Esophagus muscularis mucosa (tissue), 4 donors: ENCODE data around the gene ZNF333. TPM values are rescaled to one million over a fixed set of nuclear protein-coding genes. Genes with fewer than 3 reads are reported as not detected.
"Not testable (repeated sequence)": the region's sequence is repeated elsewhere in the genome, so short reads cannot be mapped to it uniquely, and the experiment has no call there.

Source experiments
- DNase-seq: peaks from one replicate; pipeline ENCODE4 v3.0.0-alpha.2; 2017; ENCODE audit errors: extremely low spot score
- H3K27ac ChIP-seq, 4 donors: fragments of 200-600 bp; sonication (generic); replicated peaks in 1 of 4; 1 replicate in 3 of 4; 2 replicates in 1 of 4; pipeline ENCODE4 v1.5.1; 2016 to 2019; ENCODE audit warnings: mild to moderate bottlenecking in 1 of 4
- H3K27me3 ChIP-seq, 4 donors: fragments of 200-600 bp; sonication (generic); one replicate each; pipeline versions ENCODE4 v1.5.1 to v1.6.0; 2016 to 2019
- H3K36me3 ChIP-seq, 4 donors: fragments of 200-600 bp; sonication (generic); one replicate each; pipeline ENCODE4 v1.5.1; 2016 to 2019
- H3K4me1 ChIP-seq, 4 donors: fragments of 200-600 bp; sonication (generic); one replicate each; pipeline ENCODE4 v1.5.1; 2016 to 2019
- H3K4me3 ChIP-seq, 4 donors: fragments of 200-600 bp; sonication (generic); 1 replicate in 2 of 4; 2 replicates in 2 of 4; pipeline ENCODE4 v1.5.1; 2016 to 2019; ENCODE audit warnings: mild to moderate bottlenecking in 4 of 4, moderate library complexity in 1 of 4
- H3K9me3 ChIP-seq, 4 donors: fragments of 200-600 bp; sonication (generic); 1 replicate in 3 of 4; 2 replicates in 1 of 4; pipeline ENCODE4 v1.5.1; 2016 to 2019
- EP300 ChIP-seq: sonication (generic); formaldehyde crosslinking; IDR thresholded peaks from one replicate; pipeline ENCODE4 v1.6.1; 2017; ENCODE audit warnings: antibody characterized with exemption
- POLR2A ChIP-seq: fragments of 450-650 bp; IDR thresholded peaks from one replicate; pipeline ENCODE4 v1.6.1; 2017; ENCODE audit warnings: antibody characterized with exemption, moderate library complexity, mild to moderate bottlenecking, low read depth
- POLR2AphosphoS5 ChIP-seq, 2 donors: sonication (generic); formaldehyde crosslinking; IDR thresholded peaks; one replicate each; pipeline ENCODE4 v1.6.1; 2017; ENCODE audit warnings: antibody characterized with exemption in 2 of 2
- WGBS: methylation state at CpG from one replicate; pipeline ENCODE4 v1.1.5; 2018; 5-methylcytosine and 5-hydroxymethylcytosine counted together
- intact Hi-C: fragments of 100-400 bp; cut with DNase I; formaldehyde crosslinking; loops from one replicate; pipeline ENCODE4 v1.15.1; 2023
- total RNA-seq, 4 donors: library from RNA; depleted of rRNA; stranded (reverse); fragments of >200 nt; gene quantifications; one replicate each; pipeline versions ENCODE4 v1.1.0 to v1.2.1, GENCODE V29; 2016
- TF ChIP-seq, protein P1 (sequence below), 3 experiments: fragments of 200-600 bp in 2 of 3; fragments of 450-650 bp in 1 of 3; sonication (generic) in 2 of 3; IDR thresholded peaks; one replicate each; pipeline ENCODE4 v1.5.1; 2017 to 2019; ENCODE audit warnings: antibody characterized with exemption in 3 of 3, mild to moderate bottlenecking in 2 of 3, moderate library complexity in 1 of 3

Gene ZNF333
- total RNA-seq, 4 donors from 2014 or later = 14.5 to 32.9 (median 25.4) TPM

DNA sequence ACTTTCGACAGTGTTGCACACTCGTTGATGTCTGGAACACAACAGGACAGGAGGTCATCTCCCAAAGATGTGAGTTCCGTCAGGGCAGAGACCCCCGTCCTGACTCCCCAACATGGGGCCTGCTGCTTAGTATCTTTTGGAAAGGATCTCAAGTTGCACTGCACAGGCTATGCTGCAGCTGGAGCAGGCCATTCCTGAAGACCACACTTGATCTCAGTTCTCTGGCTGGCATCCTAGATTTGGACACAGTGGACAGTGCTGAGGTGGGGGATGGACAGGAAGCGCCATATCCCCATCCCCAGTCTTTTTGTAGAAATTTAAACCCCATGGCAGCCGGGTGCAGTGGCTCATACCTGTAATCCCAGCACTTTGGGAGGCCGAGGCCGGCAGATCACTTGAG, 82.6 kb downstream of the ZNF333 start:
- peaks cover 0 to 67% (median 0%) of the 10 kb centered on the region in 4 donors for H3K27me3 ChIP-seq
- H3K27ac ChIP-seq = no peak overlapping the region
- no peak overlapping the region for H3K4me3 ChIP-seq
- TF ChIP-seq POLR2AphosphoS5 (IDR thresholded peaks at IDR 0.05) = no peak
- no peaks in the 10 kb centered on the region for H3K9me3 ChIP-seq
- DNase-seq = no peak
- H3K36me3 ChIP-seq = no peaks in the 10 kb centered on the region
- intact Hi-C loops = no loop called here
- H3K4me1 ChIP-seq = peaks cover 0 to 10% (median 6%) of the 10 kb centered on the region in 4 donors
- 74% methylated on average over 8 of the region's 8 CpGs for WGBS

DNA sequence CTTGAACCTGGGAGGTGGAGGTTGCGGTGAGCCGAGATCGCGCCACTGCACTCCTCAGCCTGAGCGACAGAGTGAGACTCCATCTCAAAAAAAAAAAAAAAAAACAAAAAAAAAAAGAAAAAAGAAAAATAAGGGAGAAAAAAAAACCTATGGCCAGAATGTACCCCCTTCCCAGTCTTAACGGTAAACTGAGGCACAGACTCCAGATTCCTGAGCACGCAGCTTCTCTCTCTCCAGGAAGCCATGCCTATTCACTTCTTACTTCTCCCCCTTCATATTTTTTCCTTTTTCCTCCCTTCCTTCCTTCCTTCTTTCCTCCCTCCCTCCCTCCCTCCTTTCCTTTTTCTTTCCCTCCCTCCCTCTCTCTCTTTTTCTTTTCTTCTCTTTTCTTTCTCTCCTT, 83.1 kb downstream of the ZNF333 start:
- TF ChIP-seq, protein P1, sequence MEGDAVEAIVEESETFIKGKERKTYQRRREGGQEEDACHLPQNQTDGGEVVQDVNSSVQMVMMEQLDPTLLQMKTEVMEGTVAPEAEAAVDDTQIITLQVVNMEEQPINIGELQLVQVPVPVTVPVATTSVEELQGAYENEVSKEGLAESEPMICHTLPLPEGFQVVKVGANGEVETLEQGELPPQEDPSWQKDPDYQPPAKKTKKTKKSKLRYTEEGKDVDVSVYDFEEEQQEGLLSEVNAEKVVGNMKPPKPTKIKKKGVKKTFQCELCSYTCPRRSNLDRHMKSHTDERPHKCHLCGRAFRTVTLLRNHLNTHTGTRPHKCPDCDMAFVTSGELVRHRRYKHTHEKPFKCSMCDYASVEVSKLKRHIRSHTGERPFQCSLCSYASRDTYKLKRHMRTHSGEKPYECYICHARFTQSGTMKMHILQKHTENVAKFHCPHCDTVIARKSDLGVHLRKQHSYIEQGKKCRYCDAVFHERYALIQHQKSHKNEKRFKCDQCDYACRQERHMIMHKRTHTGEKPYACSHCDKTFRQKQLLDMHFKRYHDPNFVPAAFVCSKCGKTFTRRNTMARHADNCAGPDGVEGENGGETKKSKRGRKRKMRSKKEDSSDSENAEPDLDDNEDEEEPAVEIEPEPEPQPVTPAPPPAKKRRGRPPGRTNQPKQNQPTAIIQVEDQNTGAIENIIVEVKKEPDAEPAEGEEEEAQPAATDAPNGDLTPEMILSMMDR (IDR thresholded peaks at IDR 0.05) = no peak
- no peak for TF ChIP-seq POLR2AphosphoS5 (IDR thresholded peaks at IDR 0.05)
- TF ChIP-seq EP300 = no peak
- TF ChIP-seq POLR2A = no peak
- H3K36me3 ChIP-seq = no peaks in the 10 kb centered on the region
- H3K4me1 ChIP-seq = peaks cover 0 to 10% (median 6%) of the 10 kb centered on the region in 4 donors
- peaks cover 0 to 69% (median 0%) of the 10 kb centered on the region in 4 donors for H3K27me3 ChIP-seq
- intact Hi-C loops = no loop called here
- H3K9me3 ChIP-seq = no peaks in the 10 kb centered on the region
- no peak overlapping the region for H3K4me3 ChIP-seq
- H3K27ac ChIP-seq = no peak overlapping the region
- no peak for DNase-seq
- WGBS = 89% methylated on average over 7 of the region's 7 CpGs

GRCh38 chr19:14773722-14774121, 83.9 kb downstream of the ZNF333 start:
- H3K27ac ChIP-seq, intact Hi-C loops, H3K4me1 ChIP-seq, H3K36me3 ChIP-seq, H3K9me3 ChIP-seq, H3K4me3 ChIP-seq: not testable (repeated sequence)
- whole genome bisulfite sequencing = 67% methylated on average over 9 of the region's 9 CpGs
- peaks cover 0 to 69% (median 0%) of the 10 kb centered on the region in 4 donors for H3K27me3 ChIP-seq
- peak; percentile 3 for DNase-seq

DNA sequence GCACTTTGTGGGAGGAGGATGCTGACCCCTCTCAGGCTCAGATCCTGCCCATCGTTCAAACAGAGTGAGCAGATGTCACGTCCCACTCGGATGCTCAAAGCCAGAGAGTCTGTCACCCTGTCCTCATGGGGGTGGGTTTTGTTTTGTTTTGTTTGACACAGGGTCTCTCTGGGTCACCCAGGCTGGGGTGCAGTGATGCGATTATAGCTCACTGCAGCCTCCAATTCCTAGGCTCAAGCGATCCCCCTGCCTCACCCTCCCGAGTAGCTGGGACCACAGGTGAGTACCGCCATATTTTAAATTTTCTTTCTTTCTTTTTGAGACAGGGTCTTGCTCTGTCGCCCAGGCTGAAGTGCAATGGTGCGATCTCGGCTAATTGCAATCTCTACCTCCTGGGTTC, 84.5 kb downstream of the ZNF333 start:
- Histone ChIP-seq H3K27me3 (peaks cover 0 to 68% (median 0%) of the 10 kb centered on the region in 4 donors), H3K4me3 (no peak overlapping the region), H3K36me3 (no peaks in the 10 kb centered on the region), H3K9me3 (no peaks in the 10 kb centered on the region), H3K4me1 (peaks cover 0 to 10% (median 6%) of the 10 kb centered on the region in 4 donors), H3K27ac (no peak overlapping the region)
- WGBS = 71% methylated on average over 8 of the region's 10 CpGs
- no peak for TF ChIP-seq POLR2A
- TF ChIP-seq POLR2AphosphoS5 (IDR thresholded peaks at IDR 0.05) = no peak
- TF ChIP-seq EP300 = no peak
- TF ChIP-seq, protein P1 (IDR thresholded peaks at IDR 0.05) = no peak
- intact Hi-C loops = no loop called here
- DNase-seq = no peak

DNA sequence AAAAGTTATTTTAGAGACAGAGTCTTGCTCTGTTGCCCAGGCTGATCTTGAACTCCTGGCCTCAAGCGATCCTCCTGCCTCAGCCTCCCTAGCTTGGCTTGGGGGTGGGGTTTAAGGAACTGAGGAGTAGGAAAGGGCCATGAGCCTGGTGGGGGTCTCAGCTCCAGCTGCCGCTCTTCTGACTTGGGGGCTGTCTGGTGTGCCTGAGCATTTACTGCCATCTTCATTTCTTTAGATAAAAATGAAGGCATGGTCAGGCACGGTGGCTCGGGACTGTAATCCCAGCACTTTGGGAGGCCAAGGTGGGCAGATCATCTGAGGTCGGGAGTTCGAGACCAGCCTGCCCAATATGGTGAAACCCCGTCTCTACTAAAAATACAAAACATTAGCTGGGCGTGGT, 85.5 kb downstream of the ZNF333 start:
- Histone ChIP-seq H3K4me3 (peak overlapping the region in 1 of 4 donors; percentile 31), H3K27me3 (peaks cover 0 to 76% (median 0%) of the 10 kb centered on the region in 4 donors)
- H3K4me1 ChIP-seq, H3K9me3 ChIP-seq, H3K36me3 ChIP-seq, H3K27ac ChIP-seq, intact Hi-C loops, DNase-seq: not testable (repeated sequence)
- 74% methylated on average over 8 of the region's 8 CpGs for WGBS

DNA sequence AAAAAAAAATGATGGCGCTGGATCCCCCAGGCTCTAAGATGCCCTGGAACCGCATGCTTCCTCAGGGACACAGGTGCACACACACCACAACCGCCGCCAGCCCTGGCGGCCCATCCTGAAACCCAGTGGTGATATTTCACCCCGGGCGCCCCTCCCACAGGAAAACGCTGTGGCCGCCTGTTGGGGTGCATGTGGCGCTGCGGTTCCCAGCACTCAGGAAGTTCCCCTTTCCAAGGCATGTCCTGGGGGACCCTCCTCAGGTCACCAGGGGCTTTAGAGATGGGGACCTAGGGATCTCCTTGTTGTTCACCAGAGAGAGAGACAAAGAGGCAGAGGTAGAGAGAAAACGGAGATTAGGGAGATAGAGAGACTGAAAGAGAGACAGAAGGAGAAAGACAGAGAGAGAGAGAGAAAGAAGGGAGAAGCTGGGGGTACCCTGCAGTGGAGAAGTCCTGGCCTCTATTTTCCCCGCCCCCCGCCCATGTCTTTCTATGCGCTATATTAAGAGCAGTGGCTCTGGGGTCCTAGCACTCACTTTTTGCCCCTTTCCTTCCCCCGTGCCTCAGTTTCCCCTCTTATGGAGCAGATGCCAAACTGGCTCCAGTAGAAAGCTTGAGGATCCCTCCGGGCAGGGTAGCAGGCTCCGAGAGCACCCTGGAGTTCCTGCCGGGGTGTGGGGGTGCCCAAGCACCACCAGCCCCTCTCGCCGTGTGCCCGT, 86.2 kb downstream of the ZNF333 start:
- Histone ChIP-seq H3K9me3 (no peaks in the 10 kb centered on the region), H3K27me3 (peaks cover 0 to 76% (median 0%) of the 10 kb centered on the region in 4 donors), H3K36me3 (no peaks in the 10 kb centered on the region), H3K4me1 (peaks cover 0 to 10% (median 6%) of the 10 kb centered on the region in 4 donors), H3K4me3 (peak overlapping the region; percentile 25 to 44 (median 28)), H3K27ac (no peak overlapping the region)
- 2% methylated on average over 17 of the region's 22 CpGs for WGBS
- TF ChIP-seq EP300 (no peak), POLR2AphosphoS5 (IDR thresholded peaks at IDR 0.05) (no peak), POLR2A (no peak)
- TF ChIP-seq, protein P1 (IDR thresholded peaks at IDR 0.05) = no peak
- intact Hi-C loops = no loop called here
- DNase-seq = no peak

DNA sequence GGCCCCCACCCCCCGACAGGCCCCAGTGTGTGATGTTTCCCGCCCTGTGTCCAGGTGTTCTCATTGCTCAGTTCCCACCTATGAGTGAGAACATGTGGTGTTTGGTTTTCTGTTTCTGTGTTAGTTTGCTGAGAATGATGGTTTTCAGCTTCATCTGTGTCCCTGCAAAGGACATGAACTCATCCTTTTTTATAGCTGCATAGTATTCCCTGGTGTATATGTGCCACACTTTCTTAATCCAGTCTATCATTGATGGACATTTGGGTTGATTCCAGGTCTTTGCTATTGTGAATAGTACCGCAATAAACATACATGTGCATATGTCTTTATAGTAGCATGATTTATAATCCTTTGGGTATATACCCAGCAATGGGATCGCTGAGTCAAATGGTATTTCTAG, 87.8 kb downstream of the ZNF333 start:
- H3K4me3 ChIP-seq, DNase-seq, H3K27ac ChIP-seq, intact Hi-C loops, H3K9me3 ChIP-seq, H3K4me1 ChIP-seq, H3K36me3 ChIP-seq: not testable (repeated sequence)
- H3K27me3 ChIP-seq = peaks cover 0 to 74% (median 0%) of the 10 kb centered on the region in 4 donors
- WGBS = 89% methylated on average over 4 of the region's 4 CpGs

DNA sequence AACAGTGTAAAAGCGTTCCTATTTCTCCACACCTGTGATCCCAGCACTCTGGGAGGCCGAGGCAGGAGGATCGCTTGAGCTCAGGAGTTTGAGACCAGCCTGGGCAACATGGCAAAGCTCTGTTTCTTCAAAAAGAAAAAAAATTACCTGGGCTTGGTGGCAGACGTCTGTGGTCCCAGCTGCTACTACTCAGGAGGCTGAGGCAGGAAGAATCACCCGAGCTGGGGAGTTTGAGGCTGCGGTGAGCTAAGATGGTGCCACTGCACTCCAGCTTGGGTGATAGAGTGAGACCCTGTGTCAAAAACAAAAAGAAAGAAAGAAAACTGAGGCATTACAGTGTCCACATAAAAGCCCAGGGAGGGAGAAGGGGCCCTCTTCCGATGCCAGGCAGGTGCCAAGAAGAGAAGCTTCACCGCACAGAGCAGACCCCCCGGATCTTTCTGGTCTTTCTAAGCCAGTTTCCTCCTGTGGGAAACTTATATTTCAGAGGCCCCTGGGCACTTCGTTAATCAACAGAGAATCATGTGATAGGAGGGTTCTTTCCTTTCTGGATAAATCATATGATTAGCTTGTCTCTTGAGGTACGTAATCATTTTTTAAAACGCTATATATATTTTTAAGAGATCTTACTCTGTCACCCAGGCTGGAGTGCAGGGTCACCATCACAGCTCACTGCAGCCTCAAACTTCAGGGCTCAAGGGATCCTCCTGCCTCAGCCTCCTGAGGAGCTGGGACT, 88.4 kb downstream of the ZNF333 start, which contains the start of gene ADGRE2:
Gene ADGRE2 (minus strand): TSS at position 451 of the 736 bp plus-strand sequence. CDS start 1,804 bp downstream, outside the sequence.
- H3K36me3 ChIP-seq, H3K4me1 ChIP-seq, DNase-seq, H3K9me3 ChIP-seq, H3K27ac ChIP-seq, intact Hi-C loops, H3K4me3 ChIP-seq: not testable (repeated sequence)
- peaks cover 0 to 75% (median 0%) of the 10 kb centered on the region in 4 donors for H3K27me3 ChIP-seq
- 67% methylated on average over 12 of the region's 12 CpGs for WGBS
